ENCODE results near the gene MEX3D. TPM values are rescaled to one million over a fixed set of nuclear protein-coding genes. Genes with fewer than 3 reads are reported as not detected.

The MEX3D gene
- polyA plus RNA-seq, 1 donor: 17.8 TPM

DNA sequence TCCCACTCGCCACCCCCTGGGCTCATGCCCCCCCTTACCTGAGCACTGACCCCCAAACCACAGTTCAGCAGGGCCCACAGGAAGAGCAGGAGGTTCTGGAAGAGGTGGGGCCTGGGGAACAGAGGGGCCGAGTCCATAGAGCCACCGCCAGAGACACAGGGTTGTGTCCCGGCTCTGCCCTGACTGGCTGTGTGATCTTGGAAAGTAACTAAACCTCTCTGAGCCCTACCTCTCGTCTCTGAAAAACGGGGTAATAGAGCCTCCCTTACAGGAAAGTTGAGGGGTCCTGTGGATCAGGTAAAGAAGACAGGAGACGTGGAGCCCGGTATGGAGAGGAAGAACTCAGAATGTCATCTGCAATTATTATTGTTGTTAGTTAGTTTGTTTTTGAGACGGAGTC, 57.3 kb downstream of the MEX3D start:
- H3K4me1 ChIP-seq (ENCODE audit: control insufficient read depth, insufficient read depth, low read length): peaks cover 36% of the 10 kb centered on the region
- WGBS (ENCODE audit: insufficient coverage, low lambda C conversion rate): no CpG with 5 or more reads among the region's 9 CpGs
- peaks cover 18% of the 10 kb centered on the region for H3K9me3 ChIP-seq (ENCODE audit: control insufficient read depth, low read depth, low read length)
- no peak for DNase-seq
- H3K27me3 ChIP-seq (ENCODE audit: control insufficient read depth, insufficient read depth, low read length): peaks cover 11% of the 10 kb centered on the region
- peak overlapping the region; percentile 79 for H3K27ac ChIP-seq (ENCODE audit: low read length)
- peak overlapping the region; percentile 80 for H3K4me3 ChIP-seq (ENCODE audit: low read length)
- peaks cover 4% of the 10 kb centered on the region for H3K36me3 ChIP-seq (ENCODE audit: control insufficient read depth, insufficient read depth, low read length)

GRCh38 chr19:1510442-1510806, 57.7 kb downstream of the MEX3D start:
- peaks cover 8% of the 10 kb centered on the region for H3K36me3 ChIP-seq (ENCODE audit: control insufficient read depth, insufficient read depth, low read length)
- peak overlapping the region; percentile 79 for H3K27ac ChIP-seq (ENCODE audit: low read length)
- H3K9me3 ChIP-seq (ENCODE audit: control insufficient read depth, low read depth, low read length): peaks cover 18% of the 10 kb centered on the region
- H3K4me1 ChIP-seq (ENCODE audit: control insufficient read depth, insufficient read depth, low read length): peaks cover 36% of the 10 kb centered on the region
- DNase-seq: peak in 1 of 2 donors; percentile 78
- no CpG with 5 or more reads among the region's 25 CpGs for WGBS (ENCODE audit: insufficient coverage, low lambda C conversion rate)
- peak overlapping the region; percentile 80 for H3K4me3 ChIP-seq (ENCODE audit: low read length)
- peaks cover 10% of the 10 kb centered on the region for H3K27me3 ChIP-seq (ENCODE audit: control insufficient read depth, insufficient read depth, low read length)

DNA sequence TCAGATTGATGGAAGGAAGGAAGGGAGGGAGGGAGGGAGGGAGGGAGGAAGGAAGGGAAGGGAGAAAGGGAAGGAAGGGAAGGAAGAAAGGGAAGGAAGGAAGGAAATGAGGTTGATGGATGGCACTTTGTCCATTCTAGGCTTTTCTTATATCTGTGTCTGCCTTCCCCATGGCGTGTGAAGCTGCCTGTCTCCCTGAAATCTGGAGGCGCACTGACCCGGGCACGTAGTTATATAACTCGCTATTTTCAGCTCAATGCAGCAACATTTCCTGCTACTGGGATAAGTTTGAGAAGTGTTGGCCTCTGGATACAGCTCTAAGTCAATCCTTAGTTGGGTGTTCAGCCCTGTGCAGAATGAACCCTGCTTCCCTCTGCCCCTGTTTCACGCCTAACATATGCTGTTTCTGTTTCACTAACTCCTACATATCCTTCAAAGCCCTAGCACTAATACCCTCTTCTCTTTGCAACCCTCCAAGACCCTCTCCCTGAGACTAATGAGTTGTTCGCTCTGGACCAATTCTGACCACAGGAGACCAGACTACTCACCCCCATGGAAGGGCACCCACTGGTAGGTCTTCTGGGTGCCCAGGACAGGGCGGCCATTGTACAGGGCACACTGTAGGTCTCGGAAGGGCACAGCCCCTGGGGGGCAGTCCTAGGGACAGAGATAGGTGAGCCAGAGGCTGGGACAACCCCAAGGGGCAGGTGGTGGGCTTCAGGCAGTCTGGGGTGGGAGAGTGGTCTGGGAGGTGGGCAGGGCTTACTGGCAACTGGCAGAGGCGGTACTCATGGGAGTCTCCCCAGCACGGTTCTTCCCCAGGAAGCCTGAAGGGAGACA, 58.3 kb downstream of the MEX3D start:
- peak overlapping the region; percentile 79 for H3K27ac ChIP-seq (ENCODE audit: low read length)
- H3K36me3 ChIP-seq (ENCODE audit: control insufficient read depth, insufficient read depth, low read length): peaks cover 11% of the 10 kb centered on the region
- H3K27me3 ChIP-seq (ENCODE audit: control insufficient read depth, insufficient read depth, low read length): peaks cover 7% of the 10 kb centered on the region
- peaks cover 18% of the 10 kb centered on the region for H3K9me3 ChIP-seq (ENCODE audit: control insufficient read depth, low read depth, low read length)
- H3K4me1 ChIP-seq (ENCODE audit: control insufficient read depth, insufficient read depth, low read length): peaks cover 36% of the 10 kb centered on the region
- H3K4me3 ChIP-seq (ENCODE audit: low read length): peak overlapping the region; percentile 13
- no CpG with 5 or more reads among the region's 11 CpGs for WGBS (ENCODE audit: insufficient coverage, low lambda C conversion rate)
- peak in 1 of 2 donors; percentile 54 for DNase-seq

- WGBS (ENCODE audit: insufficient coverage, low lambda C conversion rate): no CpG with 5 or more reads among the region's 12 CpGs
- Histone ChIP-seq H3K4me1 (ENCODE audit: control insufficient read depth, insufficient read depth, low read length) (peaks cover 46% of the 10 kb centered on the region), H3K9me3 (ENCODE audit: control insufficient read depth, low read depth, low read length) (peaks cover 15% of the 10 kb centered on the region), H3K36me3 (ENCODE audit: control insufficient read depth, insufficient read depth, low read length) (peaks cover 11% of the 10 kb centered on the region), H3K4me3 (ENCODE audit: low read length) (peak overlapping the region; percentile 37), H3K27me3 (ENCODE audit: control insufficient read depth, insufficient read depth, low read length) (peaks cover 9% of the 10 kb centered on the region), H3K27ac (ENCODE audit: low read length) (peak overlapping the region; percentile 65)
- DNase-seq: peak in 1 of 2 donors; percentile 14
Observed at GRCh38 chr19:1508507-1508856, 59.6 kb downstream of the MEX3D start.

DNA sequence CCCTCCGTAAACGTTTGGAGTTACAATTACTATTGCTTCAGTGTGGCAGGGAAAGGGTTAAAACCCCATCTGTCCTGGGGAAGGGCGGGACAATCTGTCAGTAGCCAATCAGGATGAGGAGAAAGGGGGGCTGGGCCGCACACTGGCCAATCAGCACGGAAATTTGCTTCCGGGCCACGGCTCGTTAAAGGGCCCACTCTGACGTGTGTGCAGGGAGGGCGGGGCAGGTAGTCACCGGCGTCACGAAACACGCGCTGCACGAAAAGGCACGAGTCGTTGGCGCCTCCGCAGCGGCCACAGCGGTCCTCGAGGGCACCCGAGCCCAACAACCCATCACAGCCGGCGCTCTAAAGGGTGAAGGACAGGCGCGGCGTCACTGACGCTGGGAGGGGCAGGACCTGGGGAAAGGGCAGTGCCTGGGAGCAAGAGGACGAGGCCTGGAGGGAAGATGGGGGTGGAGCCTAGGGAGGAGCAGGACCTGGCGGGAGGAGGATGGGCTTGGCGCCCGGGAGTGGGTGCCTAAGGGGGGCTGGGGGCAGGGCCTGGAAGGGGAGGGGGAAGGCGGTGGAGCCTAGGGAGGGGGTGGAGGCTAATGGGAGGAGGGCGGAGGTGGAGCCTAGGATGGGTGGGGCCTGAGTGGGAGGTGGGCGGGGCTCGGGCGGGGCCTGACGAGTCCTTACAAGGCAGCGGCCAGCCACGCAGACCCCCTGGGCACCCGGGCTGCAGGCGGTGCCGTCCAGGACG, 60.2 kb downstream of the MEX3D start:
- peaks cover 15% of the 10 kb centered on the region for H3K9me3 ChIP-seq (ENCODE audit: control insufficient read depth, low read depth, low read length)
- peak overlapping the region; percentile 96 for H3K27ac ChIP-seq (ENCODE audit: low read length)
- peaks cover 11% of the 10 kb centered on the region for H3K36me3 ChIP-seq (ENCODE audit: control insufficient read depth, insufficient read depth, low read length)
- H3K4me1 ChIP-seq (ENCODE audit: control insufficient read depth, insufficient read depth, low read length): peaks cover 50% of the 10 kb centered on the region
- peaks cover 9% of the 10 kb centered on the region for H3K27me3 ChIP-seq (ENCODE audit: control insufficient read depth, insufficient read depth, low read length)
- H3K4me3 ChIP-seq (ENCODE audit: low read length): peak overlapping the region; percentile 59
- DNase-seq: peak; percentile 97 to 98
- WGBS (ENCODE audit: insufficient coverage, low lambda C conversion rate): no CpG with 5 or more reads among the region's 46 CpGs

DNA sequence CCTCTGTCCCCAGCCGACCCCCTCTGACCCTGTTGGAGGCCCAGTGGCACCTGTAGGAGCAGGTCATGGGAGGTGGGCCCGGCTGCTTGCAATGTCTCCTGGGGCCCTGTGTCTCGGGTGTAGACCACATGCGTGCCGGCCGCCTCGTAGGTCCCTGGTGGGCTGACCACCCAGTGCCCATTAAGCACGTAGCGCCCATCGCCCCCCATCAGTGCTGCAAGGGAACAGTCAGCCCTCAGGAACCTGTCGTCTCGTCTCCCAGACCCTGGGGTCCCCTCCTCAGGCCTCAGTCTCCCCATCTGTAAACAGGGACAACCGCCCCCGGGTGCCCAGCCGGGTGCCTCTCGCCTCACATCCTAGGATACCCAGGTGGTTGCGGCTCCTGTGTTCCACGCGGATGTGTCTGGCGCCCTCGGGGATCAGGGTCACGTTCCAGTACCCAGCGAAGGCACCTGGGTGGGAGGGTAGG, 60.9 kb downstream of the MEX3D start:
- H3K4me3 ChIP-seq (ENCODE audit: low read length): peak overlapping the region; percentile 5
- peaks cover 54% of the 10 kb centered on the region for H3K4me1 ChIP-seq (ENCODE audit: control insufficient read depth, insufficient read depth, low read length)
- DNase-seq: no peak
- peaks cover 11% of the 10 kb centered on the region for H3K36me3 ChIP-seq (ENCODE audit: control insufficient read depth, insufficient read depth, low read length)
- peaks cover 9% of the 10 kb centered on the region for H3K27me3 ChIP-seq (ENCODE audit: control insufficient read depth, insufficient read depth, low read length)
- peaks cover 15% of the 10 kb centered on the region for H3K9me3 ChIP-seq (ENCODE audit: control insufficient read depth, low read depth, low read length)
- WGBS (ENCODE audit: insufficient coverage, low lambda C conversion rate): 100% methylated on average over 2 of the region's 23 CpGs
- peak overlapping the region; percentile 96 for H3K27ac ChIP-seq (ENCODE audit: low read length)

GRCh38 chr19:1505991-1506881, 61.9 kb downstream of the MEX3D start:
- Histone ChIP-seq H3K4me3 (ENCODE audit: low read length) (no peak overlapping the region), H3K4me1 (ENCODE audit: control insufficient read depth, insufficient read depth, low read length) (peaks cover 50% of the 10 kb centered on the region), H3K27me3 (ENCODE audit: control insufficient read depth, insufficient read depth, low read length) (peaks cover 8% of the 10 kb centered on the region), H3K36me3 (ENCODE audit: control insufficient read depth, insufficient read depth, low read length) (peaks cover 11% of the 10 kb centered on the region), H3K27ac (ENCODE audit: low read length) (no peak overlapping the region), H3K9me3 (ENCODE audit: control insufficient read depth, low read depth, low read length) (peaks cover 15% of the 10 kb centered on the region)
- no CpG with 5 or more reads among the region's 45 CpGs for WGBS (ENCODE audit: insufficient coverage, low lambda C conversion rate)
- peak in 1 of 2 donors; percentile 1 for DNase-seq

DNA sequence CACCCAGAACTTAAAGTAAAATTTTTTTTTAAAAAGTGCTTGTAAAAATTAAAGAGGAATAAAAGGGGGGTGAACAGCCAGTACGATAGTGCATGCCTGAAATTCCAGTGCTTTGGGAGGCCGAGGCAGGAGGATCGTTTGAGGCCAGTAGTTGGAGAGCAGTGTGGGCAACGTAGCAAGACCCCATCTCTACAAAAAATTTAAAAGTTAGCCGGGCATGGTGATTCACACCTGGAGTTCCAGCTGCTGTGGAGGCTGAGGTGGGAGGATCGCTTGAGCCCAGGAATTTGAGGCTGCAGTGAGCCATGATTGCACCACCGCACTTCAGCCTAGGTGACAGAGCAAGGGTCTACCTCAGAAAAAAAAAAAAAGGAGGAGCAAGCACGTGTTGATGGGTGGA, 63.1 kb downstream of the MEX3D start:
- no peak overlapping the region for H3K4me3 ChIP-seq (ENCODE audit: low read length)
- DNase-seq: no peak
- H3K36me3 ChIP-seq (ENCODE audit: control insufficient read depth, insufficient read depth, low read length): peaks cover 11% of the 10 kb centered on the region
- H3K4me1 ChIP-seq (ENCODE audit: control insufficient read depth, insufficient read depth, low read length): peaks cover 43% of the 10 kb centered on the region
- H3K27ac ChIP-seq (ENCODE audit: low read length): no peak overlapping the region
- H3K27me3 ChIP-seq (ENCODE audit: control insufficient read depth, insufficient read depth, low read length): peaks cover 8% of the 10 kb centered on the region
- WGBS (ENCODE audit: insufficient coverage, low lambda C conversion rate): 93% methylated on average over 3 of the region's 8 CpGs
- peaks cover 22% of the 10 kb centered on the region for H3K9me3 ChIP-seq (ENCODE audit: control insufficient read depth, low read depth, low read length)
